ENCODE measurements around the gene GGCX. TPM values are rescaled to one million over a fixed set of nuclear protein-coding genes. Genes with fewer than 3 reads are reported as not detected.

The GGCX gene
- total RNA-seq, 1 donor, result 11.0 TPM

DNA sequence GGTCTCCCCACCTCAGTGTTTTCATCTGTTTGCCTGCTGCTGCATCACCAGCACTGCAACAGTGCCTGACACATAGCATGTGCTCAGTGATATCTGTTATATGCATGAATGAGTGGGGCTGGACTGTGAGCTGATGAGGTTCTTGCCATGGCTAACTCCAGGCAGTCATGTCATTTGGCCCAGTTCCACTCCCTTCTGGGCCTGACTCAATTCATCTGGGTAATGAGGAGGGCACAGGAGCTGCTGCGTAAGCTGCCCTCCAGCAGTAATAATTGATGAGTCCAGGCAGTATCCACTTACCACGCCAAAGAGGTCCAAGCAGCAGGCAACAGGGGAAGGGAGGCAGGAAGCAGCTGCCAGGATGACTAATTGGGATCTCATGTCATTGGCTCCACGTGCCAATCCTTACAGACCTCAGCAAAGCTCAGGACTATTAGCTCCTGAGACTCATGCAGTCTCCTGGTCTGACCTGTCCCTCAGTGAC, 56.5 kb downstream of the GGCX start:
- no peaks in the 10 kb centered on the region for H3K27me3 ChIP-seq (ENCODE audit: insufficient read depth, low read length)
- H3K4me3 ChIP-seq (ENCODE audit: low read length), result no peak overlapping the region
- H3K9me3 ChIP-seq (ENCODE audit: low read depth, low read length), result no peaks in the 10 kb centered on the region
- peaks cover 35% of the 10 kb centered on the region for H3K4me1 ChIP-seq (ENCODE audit: insufficient read depth, low read length)

DNA sequence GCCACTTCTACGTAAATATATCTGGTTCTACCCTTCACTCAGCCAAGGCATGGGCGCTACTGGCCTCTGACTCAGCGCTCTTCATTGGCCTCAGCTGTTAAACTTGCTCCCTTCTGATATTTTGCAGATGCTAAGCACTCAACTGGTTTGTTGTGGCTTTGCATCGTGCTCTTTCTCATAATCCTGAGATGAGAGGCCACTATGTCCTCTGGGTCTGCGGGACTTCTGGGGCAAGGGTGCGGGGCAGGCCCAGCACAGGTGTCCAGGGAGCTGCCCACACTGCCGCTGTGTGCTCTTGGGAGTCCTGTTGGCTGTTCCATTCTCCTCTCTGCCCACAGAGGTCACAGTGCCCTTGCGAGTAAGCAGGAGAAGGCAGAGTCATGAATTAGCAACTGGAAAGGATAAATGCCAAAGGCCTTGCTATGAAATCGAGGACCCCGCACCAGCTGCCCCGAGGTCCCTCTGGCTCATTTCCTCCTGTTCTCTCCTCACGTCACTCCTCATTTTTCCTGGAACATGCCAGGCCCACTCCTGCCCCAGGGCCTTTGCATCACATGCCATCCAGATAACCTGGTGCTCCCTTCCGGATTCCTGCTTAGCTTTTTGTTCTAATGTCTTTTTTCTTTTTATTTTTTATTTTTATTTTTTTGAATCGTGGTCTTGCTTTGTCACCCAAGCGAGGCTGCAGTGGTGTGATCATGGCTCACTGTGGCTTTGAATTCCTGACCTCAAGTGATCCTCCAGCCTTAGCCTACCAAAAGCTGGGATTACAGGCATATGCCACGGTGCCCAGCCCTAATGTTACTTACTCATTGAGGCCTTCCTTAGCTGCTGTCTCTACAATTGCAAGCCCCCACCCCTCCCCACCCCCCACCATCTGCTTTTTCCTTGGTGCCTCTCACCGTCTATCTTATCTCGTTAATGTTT, 57.2 kb downstream of the GGCX start:
- Histone ChIP-seq H3K9me3 (ENCODE audit: low read depth, low read length) (no peaks in the 10 kb centered on the region), H3K4me3 (ENCODE audit: low read length) (no peak overlapping the region), H3K4me1 (ENCODE audit: insufficient read depth, low read length) (peaks cover 42% of the 10 kb centered on the region), H3K27me3 (ENCODE audit: insufficient read depth, low read length) (no peaks in the 10 kb centered on the region)

DNA sequence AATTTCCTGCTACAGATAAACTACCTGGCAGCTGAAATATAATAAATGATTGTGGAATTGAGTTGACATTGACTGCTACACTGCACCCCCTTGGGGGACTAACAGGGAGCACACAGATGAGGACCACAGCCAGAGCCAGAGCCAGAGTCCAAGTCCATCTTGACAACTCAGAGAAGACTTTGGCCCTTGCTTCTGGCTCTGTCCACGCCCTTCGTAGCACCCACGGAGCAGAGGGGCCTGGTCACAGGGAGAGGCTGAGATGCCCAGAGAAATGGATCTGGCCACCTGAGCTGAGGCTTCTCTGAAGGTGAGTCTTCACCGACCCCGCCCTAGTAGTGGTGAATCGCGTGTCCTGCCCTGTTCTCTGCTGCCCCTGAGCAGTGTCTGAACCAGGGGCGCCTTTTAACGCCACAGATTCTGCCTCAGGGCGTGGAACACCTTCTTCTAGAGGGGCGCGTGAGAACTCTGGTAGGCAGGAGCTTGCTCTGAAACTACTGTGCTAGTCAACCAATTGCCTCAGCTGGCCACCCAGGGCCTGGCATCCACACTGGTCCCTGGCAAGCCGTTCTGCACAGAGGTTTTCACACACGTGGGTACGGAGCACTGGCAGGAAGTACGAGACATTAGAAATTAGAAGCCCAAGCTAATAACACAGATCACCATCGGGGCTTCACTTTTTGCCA, 58.0 kb downstream of the GGCX start:
- no peaks in the 10 kb centered on the region for H3K27me3 ChIP-seq (ENCODE audit: insufficient read depth, low read length)
- H3K4me3 ChIP-seq (ENCODE audit: low read length), result no peak overlapping the region
- H3K4me1 ChIP-seq (ENCODE audit: insufficient read depth, low read length), result peaks cover 49% of the 10 kb centered on the region
- no peaks in the 10 kb centered on the region for H3K9me3 ChIP-seq (ENCODE audit: low read depth, low read length)

DNA sequence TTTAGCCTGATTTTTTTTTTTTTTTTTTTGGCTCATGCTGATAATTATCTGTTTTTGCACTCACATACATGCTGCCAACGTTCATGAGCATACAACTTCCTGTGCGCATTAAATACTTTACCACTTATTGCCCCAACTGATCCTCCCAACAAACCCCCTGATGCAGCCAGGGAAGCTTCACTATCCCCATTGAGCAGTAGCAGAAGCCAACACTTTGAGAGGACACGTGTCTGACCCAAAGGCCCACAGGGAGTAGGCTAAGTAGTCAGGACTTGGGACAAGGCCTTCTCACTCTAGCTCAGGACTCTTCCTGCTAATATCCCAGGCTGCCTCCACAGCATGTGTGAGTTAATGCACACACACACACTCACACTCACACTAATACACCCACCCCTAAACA, 58.6 kb downstream of the GGCX start:
- no peaks in the 10 kb centered on the region for H3K9me3 ChIP-seq (ENCODE audit: low read depth, low read length)

DNA sequence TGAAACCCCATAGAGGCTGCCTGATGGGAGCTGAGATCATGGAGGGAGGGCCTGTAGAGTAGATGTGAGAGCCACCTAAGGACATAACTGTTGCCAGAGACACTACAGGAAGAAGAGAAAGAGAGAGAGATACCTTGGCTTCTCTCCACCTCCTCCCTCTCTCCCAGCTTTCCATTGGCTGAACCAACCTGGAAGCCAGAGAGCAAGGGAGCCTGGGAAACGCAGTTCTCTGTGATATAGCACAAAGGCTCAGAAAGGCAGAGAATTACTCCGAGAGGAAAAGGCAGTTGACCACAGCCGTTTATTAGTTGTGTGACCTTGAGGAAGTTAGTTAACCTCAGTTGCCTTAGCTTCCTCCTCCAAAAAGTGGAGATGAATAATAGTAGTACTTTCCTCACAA, 60.0 kb downstream of the GGCX start:
- Histone ChIP-seq H3K4me1 (ENCODE audit: insufficient read depth, low read length) (peaks cover 54% of the 10 kb centered on the region), H3K4me3 (ENCODE audit: low read length) (no peak overlapping the region)

More for the DNA sequence above, 58.6 kb downstream of the GGCX start:
- no peaks in the 10 kb centered on the region for H3K27me3 ChIP-seq (ENCODE audit: insufficient read depth, low read length)
- H3K4me3 ChIP-seq (ENCODE audit: low read length), result no peak overlapping the region
- peaks cover 54% of the 10 kb centered on the region for H3K4me1 ChIP-seq (ENCODE audit: insufficient read depth, low read length)

DNA sequence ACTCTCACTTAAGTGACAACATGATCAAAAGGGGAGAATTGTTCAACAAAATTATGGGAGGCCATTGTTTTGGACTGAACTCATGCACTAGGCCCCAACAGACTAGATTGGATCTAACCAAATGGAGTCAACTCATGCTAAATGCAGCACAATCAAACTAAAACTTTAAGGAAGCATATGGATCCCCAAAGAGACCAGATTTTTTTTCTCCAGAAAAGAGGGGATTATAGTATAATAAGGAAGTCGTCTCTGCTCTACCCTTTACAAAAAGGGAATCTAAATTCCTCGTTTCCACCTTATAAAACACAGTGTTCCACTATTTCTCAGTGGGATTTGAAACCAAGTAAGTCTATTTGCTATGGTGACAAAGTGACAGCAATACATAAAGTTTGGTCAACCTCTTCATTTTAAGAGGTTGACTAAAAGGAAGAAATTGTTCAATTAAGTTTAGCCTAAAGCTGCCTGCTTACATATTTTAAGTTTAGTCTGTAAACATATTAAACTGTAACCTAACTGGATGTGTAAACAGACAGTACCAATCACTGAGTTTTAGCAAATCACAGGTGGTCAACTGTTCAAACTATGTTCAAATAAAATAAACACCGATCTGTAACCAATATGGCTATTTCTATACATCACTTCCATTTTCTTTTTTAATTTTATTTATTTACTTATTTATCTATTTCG, 63.2 kb downstream of the GGCX start:
- no peaks in the 10 kb centered on the region for H3K27me3 ChIP-seq (ENCODE audit: insufficient read depth, low read length)
- H3K4me1 ChIP-seq (ENCODE audit: insufficient read depth, low read length), result peaks cover 48% of the 10 kb centered on the region
- H3K9me3 ChIP-seq (ENCODE audit: low read depth, low read length), result no peaks in the 10 kb centered on the region
- H3K4me3 ChIP-seq (ENCODE audit: low read length), result no peak overlapping the region

More for the DNA sequence above, 60.0 kb downstream of the GGCX start:
- H3K9me3 ChIP-seq (ENCODE audit: low read depth, low read length), result no peaks in the 10 kb centered on the region
- no peaks in the 10 kb centered on the region for H3K27me3 ChIP-seq (ENCODE audit: insufficient read depth, low read length)

DNA sequence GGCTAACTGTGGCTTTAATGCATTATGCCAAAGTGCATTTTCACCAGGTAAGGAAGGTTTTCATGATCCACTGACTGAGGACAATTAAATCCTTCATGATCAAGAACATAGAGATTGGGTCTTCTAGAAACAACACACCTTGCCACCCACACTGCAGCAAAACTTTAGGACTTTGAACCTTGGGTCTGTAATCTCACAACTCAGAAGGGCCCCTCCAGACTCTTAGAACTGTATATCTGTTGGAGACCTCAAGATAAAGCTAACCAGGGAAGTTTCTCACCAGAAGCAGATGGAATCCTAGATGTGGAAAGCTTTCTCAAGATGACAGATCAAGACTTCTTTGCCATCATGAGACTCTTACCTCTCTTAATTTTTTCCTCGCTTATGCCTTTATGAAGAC, 64.9 kb downstream of the GGCX start:
- Histone ChIP-seq H3K4me1 (ENCODE audit: insufficient read depth, low read length) (peaks cover 33% of the 10 kb centered on the region), H3K27me3 (ENCODE audit: insufficient read depth, low read length) (no peaks in the 10 kb centered on the region), H3K9me3 (ENCODE audit: low read depth, low read length) (no peaks in the 10 kb centered on the region), H3K4me3 (ENCODE audit: low read length) (no peak overlapping the region)

Other genes with a start within 250 kb of the GGCX start
- 154 TPM for gene TGOLN2, start 233.5 kb downstream of the GGCX start, total RNA-seq
- 6.9 TPM for gene RETSAT, start 207.0 kb downstream of the GGCX start, total RNA-seq
- 12.8 TPM for gene ELMOD3, start 206.7 kb downstream of the GGCX start, total RNA-seq
- gene CAPG, start 151.1 kb downstream of the GGCX start, total RNA-seq, result 107 TPM
- gene SH2D6, start 142.8 kb downstream of the GGCX start, total RNA-seq, result 0.42 TPM
- 67.0 TPM for gene MAT2A, start 22.3 kb downstream of the GGCX start, total RNA-seq
- 27.6 TPM for gene VAMP8, start 16.1 kb upstream of the GGCX start, total RNA-seq
- 8.9 TPM for gene VAMP5, start 22.9 kb upstream of the GGCX start, total RNA-seq
- 55.9 TPM for gene RNF181, start 34.3 kb upstream of the GGCX start, total RNA-seq
- 3.1 TPM for gene TMEM150A, start 41.2 kb upstream of the GGCX start, total RNA-seq
- 24.0 TPM for gene C2orf68, start 50.6 kb upstream of the GGCX start, total RNA-seq
- 58.7 TPM for gene USP39, start 54.7 kb upstream of the GGCX start, total RNA-seq
- not detected for gene SFTPB, start 106.7 kb upstream of the GGCX start, total RNA-seq
- 181 TPM for gene GNLY, start 132.9 kb upstream of the GGCX start, total RNA-seq
- 1.3 TPM for gene ATOH8, start 192.5 kb upstream of the GGCX start, total RNA-seq